ENCODE measurements around the gene AFAP1L1. TPM values are rescaled to one million over a fixed set of nuclear protein-coding genes. Genes with fewer than 3 reads are reported as not detected.

The AFAP1L1 gene
- total and polyA plus RNA-seq, 10 of the 15 experiments (the other 5 are each of a cell fraction or from before 2014, with no cell fraction given): 0.11 TPM; not detected in 9

- no TSS peak for BruUV-seq (replicated peaks)
- ChIA-PET RAD21 (ENCODE audit: unreplicated experiment) (interaction anchor here (0.6 to 2.3 kb wide), 3 partner anchors 26 to 243 kb away, joined by 3 to 6 read pairs (median 3); partner anchors contain the start of gene GRPEL2), POLR2A (no interaction called here), SMC1A (ENCODE audit: uncharacterized antibody, unreplicated experiment) (interaction anchor here (1.0 to 2.4 kb wide), 2 partner anchors 21 to 53 kb away, joined by 3 to 10 read pairs; no protein-coding TSS in a partner anchor), CTCF (interaction anchor here (0.9 to 8.0 kb wide), 6 partner anchors 9 to 63 kb away, joined by 3 to 118 read pairs (median 11); no protein-coding TSS in a partner anchor)
- Histone ChIP-seq H4K20me1 (ENCODE audit: control insufficient read depth, insufficient read depth) (no peaks in the 10 kb centered on the region), H3K4me3 (no peak overlapping the region), H3K9me3 (replicated peaks; ENCODE audit: control insufficient read depth, insufficient read depth, low read length) (no peaks in the 10 kb centered on the region), H3K4me2 (ENCODE audit: control insufficient read depth, insufficient read depth) (no peak overlapping the region), H3K4me1 (ENCODE audit: control insufficient read depth, insufficient read depth, low read length) (no peaks in the 10 kb centered on the region), H3K27me3 (replicated peaks in 1 of 2; ENCODE audit: control insufficient read depth in 2 of 2, insufficient read depth in 2 of 2, low read length in 1 of 2) (no peaks in the 10 kb centered on the region; a peak in 1 of 4 replicates), H2AFZ (ENCODE audit: control insufficient read depth, low read depth, low read length) (no peak overlapping the region), H3K36me3 (ENCODE audit: control insufficient read depth in 2 of 2, insufficient read depth in 2 of 2, low read length in 1 of 2) (no peaks in the 10 kb centered on the region), H3K79me2 (ENCODE audit: control insufficient read depth, insufficient read depth, low read length) (no peaks in the 10 kb centered on the region), H3K27ac (ENCODE audit: control insufficient read depth, insufficient read depth) (no peak overlapping the region), H3K9ac (ENCODE audit: control insufficient read depth, insufficient read depth, low read length) (no peak overlapping the region)
- 76% methylated on average over 3 of the region's 3 CpGs for WGBS (ENCODE audit: insufficient coverage, insufficient replicate concordance, low lambda C conversion rate, missing lambda C conversion rate)
- in situ Hi-C loops (cut with MboI): no loop called here
- no peak for FAIRE-seq
- DNase-seq (ENCODE audit: low read depth, low spot score): no peak
- intact Hi-C loops (cut with micrococcal nuclease; ENCODE audit: unreplicated experiment): loop anchor here (2.0 kb wide), 1 partner anchor 246 kb away; no protein-coding TSS in a partner anchor
- ATAC-seq: no peak
- TF ChIP-seq SRF (IDR thresholded peaks at IDR 0.05; ENCODE audit: low read depth in 2 of 2, low read length in 2 of 2) (no peak), LARP7 (IDR thresholded peaks at IDR 0.05) (no peak), MEF2B (IDR thresholded peaks at IDR 0.05; ENCODE audit: partially characterized antibody, poor library complexity, severe bottlenecking) (no peak), IRF4 (IDR thresholded peaks at IDR 0.05; ENCODE audit: low read depth, low read length) (no peak), ESRRA (IDR thresholded peaks at IDR 0.05; ENCODE audit: low read length) (no peak), NBN (IDR thresholded peaks at IDR 0.05) (no peak), POLR2AphosphoS5 (IDR thresholded peaks at IDR 0.05; ENCODE audit: low read length) (no peak), WRNIP1 (IDR thresholded peaks at IDR 0.05; ENCODE audit: borderline replicate concordance, low read depth, low read length) (no peak), CEBPZ (IDR thresholded peaks at IDR 0.05; ENCODE audit: low read depth, low read length) (no peak), PAX5 (IDR thresholded peaks at IDR 0.05; ENCODE audit: borderline replicate concordance, low read depth, low read length) (no peak), GABPA (IDR thresholded peaks at IDR 0.05; ENCODE audit: low read depth) (no peak)
- TF ChIP-seq, protein P1, sequence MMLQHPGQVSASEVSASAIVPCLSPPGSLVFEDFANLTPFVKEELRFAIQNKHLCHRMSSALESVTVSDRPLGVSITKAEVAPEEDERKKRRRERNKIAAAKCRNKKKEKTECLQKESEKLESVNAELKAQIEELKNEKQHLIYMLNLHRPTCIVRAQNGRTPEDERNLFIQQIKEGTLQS (IDR thresholded peaks at IDR 0.05; ENCODE audit: borderline replicate concordance, extremely low read depth, low read depth, low read length): no peak
- TF ChIP-seq, protein P2, sequence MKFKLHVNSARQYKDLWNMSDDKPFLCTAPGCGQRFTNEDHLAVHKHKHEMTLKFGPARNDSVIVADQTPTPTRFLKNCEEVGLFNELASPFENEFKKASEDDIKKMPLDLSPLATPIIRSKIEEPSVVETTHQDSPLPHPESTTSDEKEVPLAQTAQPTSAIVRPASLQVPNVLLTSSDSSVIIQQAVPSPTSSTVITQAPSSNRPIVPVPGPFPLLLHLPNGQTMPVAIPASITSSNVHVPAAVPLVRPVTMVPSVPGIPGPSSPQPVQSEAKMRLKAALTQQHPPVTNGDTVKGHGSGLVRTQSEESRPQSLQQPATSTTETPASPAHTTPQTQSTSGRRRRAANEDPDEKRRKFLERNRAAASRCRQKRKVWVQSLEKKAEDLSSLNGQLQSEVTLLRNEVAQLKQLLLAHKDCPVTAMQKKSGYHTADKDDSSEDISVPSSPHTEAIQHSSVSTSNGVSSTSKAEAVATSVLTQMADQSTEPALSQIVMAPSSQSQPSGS (IDR thresholded peaks at IDR 0.05; ENCODE audit: low read length): no peak
- TF ChIP-seq, protein P3, sequence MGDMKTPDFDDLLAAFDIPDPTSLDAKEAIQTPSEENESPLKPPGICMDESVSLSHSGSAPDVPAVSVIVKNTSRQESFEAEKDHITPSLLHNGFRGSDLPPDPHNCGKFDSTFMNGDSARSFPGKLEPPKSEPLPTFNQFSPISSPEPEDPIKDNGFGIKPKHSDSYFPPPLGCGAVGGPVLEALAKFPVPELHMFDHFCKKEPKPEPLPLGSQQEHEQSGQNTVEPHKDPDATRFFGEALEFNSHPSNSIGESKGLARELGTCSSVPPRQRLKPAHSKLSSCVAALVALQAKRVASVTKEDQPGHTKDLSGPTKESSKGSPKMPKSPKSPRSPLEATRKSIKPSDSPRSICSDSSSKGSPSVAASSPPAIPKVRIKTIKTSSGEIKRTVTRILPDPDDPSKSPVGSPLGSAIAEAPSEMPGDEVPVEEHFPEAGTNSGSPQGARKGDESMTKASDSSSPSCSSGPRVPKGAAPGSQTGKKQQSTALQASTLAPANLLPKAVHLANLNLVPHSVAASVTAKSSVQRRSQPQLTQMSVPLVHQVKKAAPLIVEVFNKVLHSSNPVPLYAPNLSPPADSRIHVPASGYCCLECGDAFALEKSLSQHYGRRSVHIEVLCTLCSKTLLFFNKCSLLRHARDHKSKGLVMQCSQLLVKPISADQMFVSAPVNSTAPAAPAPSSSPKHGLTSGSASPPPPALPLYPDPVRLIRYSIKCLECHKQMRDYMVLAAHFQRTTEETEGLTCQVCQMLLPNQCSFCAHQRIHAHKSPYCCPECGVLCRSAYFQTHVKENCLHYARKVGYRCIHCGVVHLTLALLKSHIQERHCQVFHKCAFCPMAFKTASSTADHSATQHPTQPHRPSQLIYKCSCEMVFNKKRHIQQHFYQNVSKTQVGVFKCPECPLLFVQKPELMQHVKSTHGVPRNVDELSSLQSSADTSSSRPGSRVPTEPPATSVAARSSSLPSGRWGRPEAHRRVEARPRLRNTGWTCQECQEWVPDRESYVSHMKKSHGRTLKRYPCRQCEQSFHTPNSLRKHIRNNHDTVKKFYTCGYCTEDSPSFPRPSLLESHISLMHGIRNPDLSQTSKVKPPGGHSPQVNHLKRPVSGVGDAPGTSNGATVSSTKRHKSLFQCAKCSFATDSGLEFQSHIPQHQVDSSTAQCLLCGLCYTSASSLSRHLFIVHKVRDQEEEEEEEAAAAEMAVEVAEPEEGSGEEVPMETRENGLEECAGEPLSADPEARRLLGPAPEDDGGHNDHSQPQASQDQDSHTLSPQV (IDR thresholded peaks at IDR 0.05): no peak
- TF ChIP-seq, protein P4, sequence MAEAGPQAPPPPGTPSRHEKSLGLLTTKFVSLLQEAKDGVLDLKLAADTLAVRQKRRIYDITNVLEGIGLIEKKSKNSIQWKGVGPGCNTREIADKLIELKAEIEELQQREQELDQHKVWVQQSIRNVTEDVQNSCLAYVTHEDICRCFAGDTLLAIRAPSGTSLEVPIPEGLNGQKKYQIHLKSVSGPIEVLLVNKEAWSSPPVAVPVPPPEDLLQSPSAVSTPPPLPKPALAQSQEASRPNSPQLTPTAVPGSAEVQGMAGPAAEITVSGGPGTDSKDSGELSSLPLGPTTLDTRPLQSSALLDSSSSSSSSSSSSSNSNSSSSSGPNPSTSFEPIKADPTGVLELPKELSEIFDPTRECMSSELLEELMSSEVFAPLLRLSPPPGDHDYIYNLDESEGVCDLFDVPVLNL (IDR thresholded peaks at IDR 0.05; ENCODE audit: low read depth, low read length): no peak
Observed at GRCh38 chr5:149319174-149319573, 47.5 kb downstream of the AFAP1L1 start.

All from GM12878 (cell line).